Left ventricle myocardium inferior (tissue), 1 donor: ENCODE data around the gene C2orf76. TPM values are rescaled to one million over a fixed set of nuclear protein-coding genes. Genes with fewer than 3 reads are reported as not detected.
A peak's percentile ranks its signal among the peaks of the same experiment; 100 is the strongest.

Experiments
- DNase-seq: peaks from one replicate; pipeline ENCODE4 v3.0.0-alpha.2; 2020
- H3K27ac ChIP-seq: fragments of 200-600 bp; replicated peaks from 2 replicates; pipeline ENCODE4 v1.8.0; 2021
- H3K27me3 ChIP-seq: fragments of 200-600 bp; 2 replicates; pipeline ENCODE4 v1.8.0; 2021; ENCODE audit warnings: low read depth
- H3K36me3 ChIP-seq: fragments of 200-600 bp; 2 replicates; pipeline ENCODE4 v1.8.0; 2021
- H3K4me1 ChIP-seq: fragments of 200-600 bp; 2 replicates; pipeline ENCODE4 v1.8.0; 2021
- H3K4me3 ChIP-seq: fragments of 200-600 bp; 2 replicates; pipeline ENCODE4 v1.8.0; 2021; ENCODE audit warnings: mild to moderate bottlenecking, moderate library complexity
- H3K9me3 ChIP-seq: fragments of 200-600 bp; replicated peaks from 2 replicates; pipeline ENCODE4 v1.8.0; 2021
- intact Hi-C: fragments of 100-400 bp; cut with micrococcal nuclease; formaldehyde crosslinking; loops from one replicate; pipeline ENCODE4 v1.11.0; 2022
- total RNA-seq: library from RNA; stranded (reverse); fragmentation: NEBNext Ultra II Directional; extraction: Animal tissue kit (Norgen Biotek cat#: 25700); gene quantifications from one replicate; pipeline ENCODE4 v1.2.1, GENCODE V29; 2021
- TF ChIP-seq, protein P1 (sequence below): fragments of 200-600 bp; IDR thresholded peaks from 2 replicates; pipeline ENCODE4 v1.8.0; 2021; ENCODE audit warnings: antibody characterized with exemption, mild to moderate bottlenecking, borderline replicate concordance
- donor health status: DM: no; HTN: yes; CAD: no; lungs with severe emphysema.

The C2orf76 gene
- total RNA-seq, 1 donor from 2014 or later, result 7.3 TPM

DNA sequence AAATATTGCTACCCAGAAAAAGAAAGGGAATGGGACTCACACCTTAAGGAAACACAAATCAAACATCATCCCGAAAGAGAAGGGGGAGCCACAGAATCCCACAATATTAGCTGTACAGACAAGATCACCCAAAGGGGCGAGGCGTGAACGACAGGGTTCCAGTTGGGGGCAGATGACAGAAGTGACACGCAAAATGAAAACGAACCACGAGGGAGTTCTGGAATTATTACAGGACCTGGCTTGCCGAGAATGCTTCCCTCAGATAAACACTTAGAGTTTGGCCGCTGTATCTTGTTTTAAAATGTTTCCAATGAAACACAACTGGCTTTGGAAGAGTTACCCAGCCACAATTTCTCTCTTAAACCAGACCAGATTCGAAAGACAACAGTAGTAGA lies 60.4 kb downstream of the C2orf76 start:
- Histone ChIP-seq H3K36me3 (no peaks in the 10 kb centered on the region), H3K27ac (peak overlapping the region; percentile 83), H3K27me3 (no peaks in the 10 kb centered on the region), H3K4me3 (peak overlapping the region; percentile 52), H3K9me3 (no peaks in the 10 kb centered on the region), H3K4me1 (peaks cover 36% of the 10 kb centered on the region)
- intact Hi-C loops, result no loop called here
- no peak for DNase-seq
- TF ChIP-seq, protein P1, sequence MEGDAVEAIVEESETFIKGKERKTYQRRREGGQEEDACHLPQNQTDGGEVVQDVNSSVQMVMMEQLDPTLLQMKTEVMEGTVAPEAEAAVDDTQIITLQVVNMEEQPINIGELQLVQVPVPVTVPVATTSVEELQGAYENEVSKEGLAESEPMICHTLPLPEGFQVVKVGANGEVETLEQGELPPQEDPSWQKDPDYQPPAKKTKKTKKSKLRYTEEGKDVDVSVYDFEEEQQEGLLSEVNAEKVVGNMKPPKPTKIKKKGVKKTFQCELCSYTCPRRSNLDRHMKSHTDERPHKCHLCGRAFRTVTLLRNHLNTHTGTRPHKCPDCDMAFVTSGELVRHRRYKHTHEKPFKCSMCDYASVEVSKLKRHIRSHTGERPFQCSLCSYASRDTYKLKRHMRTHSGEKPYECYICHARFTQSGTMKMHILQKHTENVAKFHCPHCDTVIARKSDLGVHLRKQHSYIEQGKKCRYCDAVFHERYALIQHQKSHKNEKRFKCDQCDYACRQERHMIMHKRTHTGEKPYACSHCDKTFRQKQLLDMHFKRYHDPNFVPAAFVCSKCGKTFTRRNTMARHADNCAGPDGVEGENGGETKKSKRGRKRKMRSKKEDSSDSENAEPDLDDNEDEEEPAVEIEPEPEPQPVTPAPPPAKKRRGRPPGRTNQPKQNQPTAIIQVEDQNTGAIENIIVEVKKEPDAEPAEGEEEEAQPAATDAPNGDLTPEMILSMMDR, result no peak

GRCh38 chr2:119305497-119306195 lies 61.0 kb downstream of the C2orf76 start:
- H3K27me3 ChIP-seq, result no peaks in the 10 kb centered on the region
- TF ChIP-seq, protein P1, result no peak
- H3K27ac ChIP-seq, result peak overlapping the region; percentile 83
- intact Hi-C loops, result no loop called here
- no peak for DNase-seq
- H3K4me1 ChIP-seq, result peaks cover 33% of the 10 kb centered on the region
- no peaks in the 10 kb centered on the region for H3K36me3 ChIP-seq
- H3K9me3 ChIP-seq, result no peaks in the 10 kb centered on the region
- peak overlapping the region; percentile 52 for H3K4me3 ChIP-seq

GRCh38 chr2:119304847-119305246 lies 61.8 kb downstream of the C2orf76 start:
- intact Hi-C loops, result no loop called here
- DNase-seq, result no peak
- H3K27ac ChIP-seq, result peak overlapping the region; percentile 83
- H3K4me1 ChIP-seq, result peaks cover 33% of the 10 kb centered on the region
- H3K9me3 ChIP-seq, result no peaks in the 10 kb centered on the region
- TF ChIP-seq, protein P1, result no peak
- no peak overlapping the region for H3K4me3 ChIP-seq
- no peaks in the 10 kb centered on the region for H3K36me3 ChIP-seq
- no peaks in the 10 kb centered on the region for H3K27me3 ChIP-seq

DNA sequence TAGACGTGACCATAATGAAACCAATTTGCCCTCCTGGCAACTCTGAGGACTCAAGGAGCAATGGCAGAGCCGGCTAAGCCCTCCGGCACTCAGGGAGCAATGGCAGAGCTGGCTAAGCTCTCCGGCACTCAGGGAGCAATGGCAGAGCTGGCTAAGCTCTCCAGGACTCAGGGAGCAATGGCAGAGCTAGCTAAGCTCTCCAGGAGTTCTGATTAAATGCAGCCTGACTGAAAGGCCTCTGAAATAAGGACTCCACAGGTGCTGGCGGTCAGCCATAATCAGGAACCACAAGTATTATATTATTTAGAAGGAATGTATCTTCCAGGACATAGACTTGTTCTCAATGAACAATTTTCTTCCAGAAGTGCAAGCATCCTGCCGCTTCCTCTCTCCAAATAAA lies 65.2 kb downstream of the C2orf76 start:
- no peaks in the 10 kb centered on the region for H3K27me3 ChIP-seq
- no peak overlapping the region for H3K27ac ChIP-seq
- TF ChIP-seq, protein P1, result no peak
- DNase-seq, result no peak
- no peak overlapping the region for H3K4me3 ChIP-seq
- no peaks in the 10 kb centered on the region for H3K36me3 ChIP-seq
- intact Hi-C loops, result no loop called here
- no peaks in the 10 kb centered on the region for H3K9me3 ChIP-seq
- peaks cover 16% of the 10 kb centered on the region for H3K4me1 ChIP-seq

- Histone ChIP-seq H3K27ac (no peak overlapping the region), H3K9me3 (no peaks in the 10 kb centered on the region), H3K4me1 (peaks cover 8% of the 10 kb centered on the region), H3K4me3 (no peak overlapping the region), H3K36me3 (no peaks in the 10 kb centered on the region), H3K27me3 (no peaks in the 10 kb centered on the region)
- intact Hi-C loops, result no loop called here
- no peak for DNase-seq
- TF ChIP-seq, protein P1, result no peak
Measured at GRCh38 chr2:119295688-119296375, 70.8 kb downstream of the C2orf76 start.
